ENCODE data around the gene CDC14A.

CDC14A gene

GRCh38 chr1:100552031-100552430 is 199.7 kb downstream of the CDC14A start:
- FAIRE-seq (no peak), DNase-seq (ENCODE audit: insufficient read length, low spot score) (no peak)
- TF ChIP-seq, protein P1, sequence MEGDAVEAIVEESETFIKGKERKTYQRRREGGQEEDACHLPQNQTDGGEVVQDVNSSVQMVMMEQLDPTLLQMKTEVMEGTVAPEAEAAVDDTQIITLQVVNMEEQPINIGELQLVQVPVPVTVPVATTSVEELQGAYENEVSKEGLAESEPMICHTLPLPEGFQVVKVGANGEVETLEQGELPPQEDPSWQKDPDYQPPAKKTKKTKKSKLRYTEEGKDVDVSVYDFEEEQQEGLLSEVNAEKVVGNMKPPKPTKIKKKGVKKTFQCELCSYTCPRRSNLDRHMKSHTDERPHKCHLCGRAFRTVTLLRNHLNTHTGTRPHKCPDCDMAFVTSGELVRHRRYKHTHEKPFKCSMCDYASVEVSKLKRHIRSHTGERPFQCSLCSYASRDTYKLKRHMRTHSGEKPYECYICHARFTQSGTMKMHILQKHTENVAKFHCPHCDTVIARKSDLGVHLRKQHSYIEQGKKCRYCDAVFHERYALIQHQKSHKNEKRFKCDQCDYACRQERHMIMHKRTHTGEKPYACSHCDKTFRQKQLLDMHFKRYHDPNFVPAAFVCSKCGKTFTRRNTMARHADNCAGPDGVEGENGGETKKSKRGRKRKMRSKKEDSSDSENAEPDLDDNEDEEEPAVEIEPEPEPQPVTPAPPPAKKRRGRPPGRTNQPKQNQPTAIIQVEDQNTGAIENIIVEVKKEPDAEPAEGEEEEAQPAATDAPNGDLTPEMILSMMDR (IDR thresholded peaks at IDR 0.05; ENCODE audit: insufficient read depth, missing control alignments), result no peak

GRCh38 chr1:100552922-100553321 is 200.6 kb downstream of the CDC14A start:
- TF ChIP-seq, protein P1 (IDR thresholded peaks at IDR 0.05; ENCODE audit: insufficient read depth, missing control alignments), result no peak
- no peak for FAIRE-seq

DNA sequence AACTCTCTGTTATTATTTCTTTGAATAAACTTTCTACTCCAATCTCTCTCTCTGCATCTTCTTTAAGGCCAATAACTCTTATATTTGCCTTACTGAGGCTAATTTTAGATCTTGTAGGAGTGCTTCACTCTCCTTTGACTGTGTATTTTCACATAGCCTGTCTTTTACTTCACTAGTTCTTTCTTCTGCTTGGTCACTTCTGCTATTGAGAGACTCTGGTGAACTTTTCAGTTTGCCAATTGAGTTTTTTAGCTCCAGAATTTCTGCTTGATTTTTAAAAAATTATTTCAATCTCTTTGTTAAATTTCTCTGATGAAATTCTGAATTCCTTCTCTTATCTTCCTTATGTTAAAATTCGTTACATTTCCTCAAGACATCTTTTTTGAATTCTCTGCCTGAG is 203.9 kb downstream of the CDC14A start:
- DNase-seq (ENCODE audit: insufficient read length, low spot score) (no peak), FAIRE-seq (no peak)
- TF ChIP-seq, protein P1 (IDR thresholded peaks at IDR 0.05; ENCODE audit: insufficient read depth, missing control alignments), result no peak

More at GRCh38 chr1:100552922-100553321, 200.6 kb downstream of the CDC14A start:
- no peak for DNase-seq (ENCODE audit: insufficient read length, low spot score)

DNA sequence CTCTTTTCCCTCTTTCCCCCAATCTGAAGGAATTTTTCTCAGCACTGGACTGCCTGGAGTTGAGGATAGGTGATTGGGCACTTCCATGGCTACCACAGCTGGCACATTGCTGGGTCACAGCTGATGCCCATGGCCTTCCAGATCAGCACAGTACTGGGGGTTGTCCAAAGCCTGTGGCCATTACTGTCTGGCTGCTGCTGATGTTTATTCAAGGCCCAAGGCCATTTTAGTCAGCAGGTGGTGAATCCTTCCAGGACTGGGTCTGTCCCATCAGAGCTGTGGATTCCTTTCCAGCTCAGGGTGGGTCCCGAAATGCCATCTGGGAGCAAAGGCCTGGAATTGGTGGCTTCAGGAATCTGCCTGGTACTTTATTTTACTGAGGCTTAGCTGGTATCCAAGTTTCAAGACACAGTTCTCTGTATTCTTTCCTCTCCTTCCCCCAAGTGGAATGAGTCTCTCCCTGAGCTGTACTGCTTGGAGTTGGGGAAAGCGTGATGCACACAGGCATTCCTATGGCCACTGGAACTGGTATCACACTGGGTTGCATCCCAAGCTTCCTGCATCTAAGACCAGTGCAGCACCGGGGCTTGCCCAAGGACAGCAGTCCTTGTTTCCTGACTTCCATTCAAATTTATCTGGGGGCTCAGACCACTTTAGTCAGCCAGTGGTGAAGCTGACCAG is 204.8 kb downstream of the CDC14A start:
- TF ChIP-seq, protein P1 (IDR thresholded peaks at IDR 0.05; ENCODE audit: insufficient read depth, missing control alignments), result no peak
- DNase-seq (ENCODE audit: insufficient read length, low spot score), result no peak
- FAIRE-seq, result no peak

GRCh38 chr1:100557606-100557953 is 205.3 kb downstream of the CDC14A start:
- DNase-seq (ENCODE audit: insufficient read length, low spot score) (no peak), FAIRE-seq (no peak)
- TF ChIP-seq, protein P1 (IDR thresholded peaks at IDR 0.05; ENCODE audit: insufficient read depth, missing control alignments), result no peak

- TF ChIP-seq, protein P1 (IDR thresholded peaks at IDR 0.05; ENCODE audit: insufficient read depth, missing control alignments), result no peak
- FAIRE-seq (no peak), DNase-seq (ENCODE audit: insufficient read length, low spot score) (no peak)
Measured at GRCh38 chr1:100565533-100565932, 213.2 kb downstream of the CDC14A start.

DNA sequence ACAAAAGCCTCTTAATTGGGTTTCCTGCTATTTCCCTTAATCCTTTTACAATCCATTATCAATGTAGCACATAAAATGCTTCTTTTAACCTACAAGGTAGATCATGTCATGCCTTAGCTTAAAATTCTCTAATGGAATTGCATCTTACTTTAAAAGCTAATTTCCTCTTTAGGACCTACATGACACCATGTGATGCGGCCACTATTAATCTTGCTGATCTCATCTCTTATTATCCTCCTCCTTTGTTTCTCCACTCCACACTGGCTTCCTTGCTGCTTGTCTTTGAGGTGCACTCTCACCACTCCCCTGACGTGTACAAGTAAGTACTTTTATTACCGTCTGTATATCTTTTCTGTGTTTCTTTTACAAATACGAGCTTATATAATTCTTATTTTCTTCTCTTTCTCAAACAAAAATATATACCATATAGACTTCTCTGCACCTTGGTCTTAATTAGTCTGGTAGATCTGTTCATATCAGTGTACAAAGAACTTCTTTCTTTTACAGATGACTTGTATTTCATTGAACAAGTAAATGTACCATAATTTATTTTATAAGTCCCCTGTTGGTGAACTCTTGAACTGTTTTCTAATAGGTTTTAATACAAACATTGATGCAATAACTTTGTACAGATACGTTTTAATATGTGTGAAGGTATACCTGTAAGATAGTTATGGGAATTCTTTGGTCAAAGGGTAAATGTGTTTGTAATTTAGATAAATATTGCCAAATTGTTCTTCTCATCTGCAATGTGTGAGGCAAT is 213.8 kb downstream of the CDC14A start:
- FAIRE-seq (no peak), DNase-seq (ENCODE audit: insufficient read length, low spot score) (no peak)
- TF ChIP-seq, protein P1 (IDR thresholded peaks at IDR 0.05; ENCODE audit: insufficient read depth, missing control alignments), result no peak

Data from D721Med (cell line).